GM21717 (cell line): ENCODE results near the gene HAP1.

Source experiments
- ATAC-seq: cut with Tn5 transposase; IDR thresholded peaks from one replicate; pipeline ENCODE4 v1.9.1; 2021; ENCODE audit warnings: mild to moderate bottlenecking, moderate library complexity; ENCODE audit not compliant: unreplicated experiment

Gene HAP1

DNA sequence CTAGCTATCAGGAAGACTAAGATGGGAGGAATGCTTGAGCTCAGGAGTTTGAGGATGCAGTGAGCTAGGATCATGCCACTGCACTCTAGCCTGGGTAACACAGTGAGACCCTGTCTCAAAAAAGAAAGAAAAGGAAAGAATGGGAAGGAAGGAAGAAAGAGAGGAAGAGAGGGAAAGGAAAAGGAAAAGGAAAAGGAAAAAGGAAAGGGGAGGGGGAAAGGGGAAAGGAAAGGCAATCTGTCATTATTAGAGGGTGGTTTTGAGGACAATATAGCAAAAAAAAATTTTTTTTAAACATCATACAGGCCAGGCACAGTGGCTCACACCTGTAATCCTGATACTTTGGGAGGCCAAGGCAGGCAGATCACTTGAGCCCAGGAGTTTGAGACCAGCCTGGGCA lies 31.7 kb upstream of the HAP1 start:
- no peak for ATAC-seq

DNA sequence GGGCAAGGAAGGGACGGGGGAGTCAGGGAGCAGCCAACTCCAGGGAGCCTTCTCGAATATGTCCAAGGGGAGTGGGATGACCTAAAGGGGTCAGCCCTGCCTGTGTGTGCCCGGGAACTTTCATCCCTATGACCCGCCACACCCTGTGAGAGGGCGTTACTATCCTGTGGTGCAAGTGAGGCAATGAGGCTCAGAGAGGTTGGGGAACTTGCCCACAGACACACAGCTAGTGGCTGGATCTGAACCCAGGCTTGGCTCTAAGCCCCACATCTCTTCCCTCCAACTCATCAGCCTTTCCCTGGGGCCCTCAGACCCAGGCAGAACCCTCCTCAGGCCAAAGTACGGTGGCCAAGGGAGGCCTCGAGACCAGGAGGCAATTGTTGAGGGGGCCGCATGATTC lies 28.9 kb upstream of the HAP1 start:
- no peak for ATAC-seq

GRCh38 chr17:41762841-41763240 lies 28.4 kb upstream of the HAP1 start:
- ATAC-seq: no peak

DNA sequence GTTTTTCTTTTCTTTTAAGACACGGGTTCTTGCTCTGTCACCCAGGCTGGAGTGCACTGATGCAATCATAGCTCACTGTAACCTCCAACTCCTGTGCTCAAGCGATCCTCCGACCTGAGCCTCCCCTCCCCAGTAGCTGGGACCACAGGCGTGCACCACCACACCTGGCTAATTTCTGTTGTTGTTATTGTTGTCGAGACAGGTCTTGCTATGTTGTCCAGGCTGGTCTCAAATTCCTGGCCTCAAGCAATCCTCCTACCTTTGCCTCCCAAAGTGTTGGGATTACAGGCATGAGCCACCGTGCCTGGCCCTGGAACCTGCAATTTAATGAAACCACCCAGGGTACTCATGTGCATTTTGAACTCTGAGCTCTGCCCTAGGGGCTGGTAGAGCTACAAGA lies 27.9 kb upstream of the HAP1 start:
- no peak for ATAC-seq

- no peak for ATAC-seq
Observed at GRCh38 chr17:41760878-41761277, 26.4 kb upstream of the HAP1 start.

- no peak for ATAC-seq
Observed at GRCh38 chr17:41758601-41759000, 24.2 kb upstream of the HAP1 start.

DNA sequence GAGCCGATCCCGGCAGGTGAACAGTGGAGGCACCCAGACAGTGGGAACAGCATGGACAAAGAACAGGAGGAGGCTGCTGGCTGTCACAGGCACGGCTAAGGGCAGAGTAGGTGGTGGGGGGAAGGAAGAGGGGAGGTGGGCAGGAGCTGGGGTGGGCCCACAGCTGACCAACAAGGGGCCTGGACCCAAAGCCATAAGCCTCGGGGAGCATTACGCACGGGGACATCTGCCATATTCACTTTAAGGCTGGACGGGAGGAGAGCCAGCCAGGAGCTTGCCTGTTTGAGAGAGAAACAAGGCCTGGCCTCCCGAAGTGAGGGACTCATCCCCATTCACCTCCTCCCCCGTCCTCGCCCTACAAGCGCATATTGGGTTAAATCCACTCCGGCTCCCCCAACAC lies 19.6 kb upstream of the HAP1 start:
- no peak for ATAC-seq

GRCh38 chr17:41751288-41751687 lies 16.8 kb upstream of the HAP1 start:
- ATAC-seq: no peak

GRCh38 chr17:41750862-41751261 lies 16.4 kb upstream of the HAP1 start:
- ATAC-seq: no peak

DNA sequence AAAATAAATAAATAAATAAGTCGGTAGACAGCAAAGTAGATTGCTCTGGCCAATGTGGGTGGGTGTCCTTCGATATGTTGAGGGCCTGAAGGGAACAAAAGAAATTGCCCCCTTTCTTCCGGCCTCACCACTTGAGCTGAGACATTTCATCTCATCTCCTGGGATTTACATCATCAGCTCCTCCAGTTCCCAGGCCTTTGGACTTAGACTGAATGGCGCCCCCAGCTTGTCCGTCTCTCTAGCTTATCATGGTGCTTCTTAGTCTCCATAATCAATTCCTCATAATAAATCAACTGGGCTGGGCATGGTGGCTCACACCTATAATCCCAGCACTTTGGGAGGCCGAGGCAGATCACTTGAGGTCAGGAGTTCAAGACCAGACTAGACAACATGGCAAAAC lies 13.8 kb upstream of the HAP1 start:
- ATAC-seq: no peak

DNA sequence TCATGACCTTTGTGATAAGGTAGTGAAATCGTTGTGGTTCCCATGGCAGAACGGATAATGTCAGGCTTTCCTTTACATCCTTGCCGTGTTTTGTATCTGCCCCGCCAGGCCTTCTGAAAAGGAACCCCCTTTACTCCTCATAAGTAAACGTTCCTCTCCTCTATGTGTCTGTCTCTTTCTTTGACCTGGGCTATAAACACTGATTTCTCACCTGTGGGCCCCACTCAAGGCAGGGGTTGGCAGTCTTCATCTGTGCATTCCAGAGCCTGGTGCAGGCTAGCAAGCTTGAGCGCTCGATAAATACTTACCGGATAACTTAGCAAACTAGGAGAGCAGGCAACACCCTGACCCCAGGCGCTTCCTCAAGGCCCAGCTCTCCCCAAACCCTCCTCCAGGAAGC lies 7.3 kb upstream of the HAP1 start:
- ATAC-seq: no peak

- no peak for ATAC-seq
Observed at GRCh38 chr17:41740506-41740905, 6.1 kb upstream of the HAP1 start.

DNA sequence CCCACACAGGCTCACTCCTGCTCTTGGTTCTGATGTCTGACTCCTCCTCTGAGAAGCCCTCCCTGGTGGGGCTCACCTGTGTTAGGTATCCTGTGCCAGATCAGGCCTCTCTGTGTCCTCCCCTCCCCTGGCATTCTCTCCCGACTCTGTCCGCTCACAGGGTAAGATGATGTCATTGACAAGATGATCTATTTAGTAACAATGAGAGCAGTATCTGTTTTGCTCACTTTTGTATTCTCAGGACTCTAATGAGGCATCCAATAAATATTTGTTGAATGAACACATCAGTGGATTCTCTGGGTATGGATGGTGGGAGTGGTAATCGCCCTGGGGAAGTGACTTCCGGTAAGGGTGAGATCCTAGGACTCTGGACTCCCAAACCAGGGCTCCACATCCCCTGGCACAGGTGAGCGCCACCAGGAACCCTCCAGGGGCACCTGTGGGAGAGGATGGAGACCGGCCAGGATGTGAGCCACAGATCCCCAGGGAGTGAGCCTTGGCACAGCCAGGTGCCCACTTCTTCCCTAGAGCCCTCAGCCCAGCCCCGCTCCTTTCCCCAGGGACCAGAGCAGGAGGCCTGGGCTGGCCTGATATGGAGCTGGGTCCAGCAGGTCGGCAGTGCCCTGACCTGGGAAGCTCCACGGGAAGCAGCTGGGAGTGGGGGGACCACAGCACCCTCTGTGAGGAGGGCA lies 5.4 kb upstream of the HAP1 start:
- ATAC-seq: no peak

- no peak for ATAC-seq
Observed at GRCh38 chr17:41738801-41739112, 4.3 kb upstream of the HAP1 start.

DNA sequence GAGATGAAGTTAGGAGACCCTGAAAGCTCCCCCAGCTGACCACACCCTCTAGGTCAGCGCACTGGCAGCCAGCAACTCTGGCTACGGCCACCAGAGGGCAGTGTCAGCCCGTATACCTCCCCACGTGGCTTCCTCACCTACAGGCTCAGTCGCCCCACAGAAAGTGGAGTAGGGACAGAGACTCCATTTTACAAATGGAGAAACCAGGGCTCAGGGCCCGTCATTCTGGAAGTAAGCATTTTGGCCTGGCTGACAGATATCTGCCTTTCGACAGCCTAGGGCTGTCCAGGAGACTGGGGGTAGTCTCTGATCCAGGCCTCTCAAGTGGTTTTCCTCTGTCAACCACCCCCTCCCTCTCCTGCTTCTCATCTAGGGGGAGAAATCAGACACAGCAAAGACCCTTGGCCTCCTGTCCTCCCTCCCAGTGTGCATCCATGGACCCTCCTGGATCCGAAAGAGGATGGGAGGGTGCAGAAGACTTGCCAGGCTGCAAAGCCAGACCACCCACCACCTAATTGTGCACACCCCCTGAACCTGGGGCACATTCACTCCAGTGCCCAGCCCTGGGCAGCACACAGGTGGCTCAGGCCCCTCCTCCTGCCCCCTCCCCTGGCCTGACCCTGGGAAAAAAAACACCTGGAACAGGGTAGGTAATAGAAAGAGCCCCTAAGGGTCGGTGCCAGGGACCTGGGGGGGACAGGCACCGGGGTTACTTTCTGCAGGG lies 3.8 kb upstream of the HAP1 start:
- ATAC-seq: no peak

GRCh38 chr17:41737680-41738023 lies 3.2 kb upstream of the HAP1 start:
- no peak for ATAC-seq

DNA sequence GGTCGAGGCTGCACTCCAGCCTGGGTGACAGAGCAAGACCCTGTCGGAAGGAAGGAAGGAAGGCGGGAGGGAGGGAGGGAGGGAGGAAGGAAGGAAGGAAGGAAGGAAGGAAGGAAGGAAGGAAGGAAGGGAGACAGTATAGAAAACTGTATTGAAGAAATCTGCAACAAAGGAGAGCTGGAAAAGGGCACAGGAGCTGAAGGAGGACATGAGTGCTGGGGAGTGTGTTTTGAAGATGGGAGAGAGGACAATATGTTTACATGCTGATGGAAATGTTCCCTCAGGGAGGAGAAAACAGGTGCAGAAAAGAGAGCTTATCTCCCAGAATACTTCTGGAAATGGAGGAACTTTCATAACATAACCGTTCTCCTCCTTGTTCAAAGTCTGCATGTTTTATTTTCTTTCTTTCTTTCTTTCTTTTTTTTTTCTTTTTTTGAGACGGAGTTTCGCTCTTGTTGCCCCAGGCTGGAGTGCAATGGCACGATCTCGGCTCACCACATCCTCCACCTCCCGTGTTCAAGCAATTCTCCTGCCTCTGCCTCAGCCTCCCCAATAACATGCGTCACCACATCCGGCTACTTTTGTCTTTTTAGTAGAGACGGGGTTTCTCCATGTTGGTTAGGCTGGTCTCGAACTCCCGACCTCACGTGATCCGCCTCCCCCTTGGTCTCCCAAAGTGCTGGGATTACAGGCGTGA lies 2.7 kb upstream of the HAP1 start:
- ATAC-seq: no peak

- no peak for ATAC-seq
Observed at GRCh38 chr17:41735744-41736143, 1.3 kb upstream of the HAP1 start.

DNA sequence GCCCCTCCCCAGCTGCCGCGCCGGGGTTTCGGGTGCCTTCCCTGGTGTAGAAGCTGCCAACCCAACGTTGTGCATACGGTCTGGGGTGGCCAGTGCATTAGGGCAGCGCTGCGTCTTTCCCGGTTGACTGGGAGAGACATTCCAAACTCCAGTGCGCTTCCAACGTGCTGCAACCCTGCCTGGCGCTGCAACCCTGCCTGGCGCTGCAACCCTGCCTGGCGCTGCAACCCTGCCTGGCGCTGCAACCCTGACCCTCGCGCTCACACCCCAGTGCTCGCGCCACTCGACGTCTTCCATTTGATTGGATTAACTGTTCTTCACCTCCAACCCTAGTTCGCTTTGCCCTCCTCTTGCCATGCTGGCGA lies 488 bp upstream of the HAP1 start:
- no peak for ATAC-seq

GRCh38 chr17:41733348-41734138 lies 900 bp downstream of the HAP1 start:
- no peak for ATAC-seq

DNA sequence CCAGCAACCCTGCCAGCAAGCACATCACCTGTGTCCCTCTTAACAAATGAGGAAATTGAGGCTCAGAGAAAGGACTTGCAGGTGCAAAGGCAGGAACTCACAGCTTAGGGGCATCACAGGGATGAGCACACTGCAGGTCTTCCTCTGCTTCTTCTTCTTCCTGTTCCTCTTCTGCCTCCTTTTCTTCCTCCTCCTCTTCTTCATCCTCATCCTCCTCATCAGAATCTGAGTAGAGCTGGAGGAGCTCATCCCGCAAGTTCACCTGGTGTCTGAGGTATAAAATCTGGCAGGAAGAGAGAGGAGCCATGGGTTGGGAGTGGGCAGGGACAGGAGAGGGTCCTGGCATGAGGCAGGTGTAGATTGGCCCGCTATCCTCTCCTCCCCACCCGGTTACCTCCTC lies 2.6 kb downstream of the HAP1 start:
- ATAC-seq: no peak

DNA sequence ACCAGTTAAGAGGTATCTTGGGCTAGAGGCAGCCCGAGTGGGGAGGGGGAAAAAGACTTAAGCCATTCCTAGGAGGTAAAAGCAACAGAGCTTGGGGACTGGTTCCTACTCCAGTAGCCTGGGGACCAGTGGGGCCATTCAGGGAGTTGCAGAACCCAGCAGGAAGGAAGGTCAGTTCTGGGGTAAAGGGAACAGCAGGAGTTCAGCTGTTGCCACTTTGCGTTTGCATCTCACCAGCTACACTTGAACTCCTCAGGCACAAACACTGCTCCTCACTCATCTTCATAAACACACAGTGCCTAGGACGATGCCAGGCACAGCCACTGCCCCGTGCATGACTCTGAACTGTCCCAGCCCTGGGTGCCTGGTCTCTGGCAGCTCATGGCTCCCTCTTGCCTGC lies 4.0 kb downstream of the HAP1 start:
- ATAC-seq: no peak
